H1 (cell line): ENCODE data around the gene CACNA1F. TPM values are rescaled to one million over a fixed set of nuclear protein-coding genes. Genes with fewer than 3 reads are reported as not detected.

Experiments
- CTCF ChIA-PET: fragments of 300-600 bp; sonication (Branson Sonifier 250); formaldehyde crosslinking; loops from one replicate; lab custom pipeline; 2021; ENCODE audit not compliant: partially characterized antibody; lab: Charles Lee
- POLR2A ChIA-PET: fragments of 300-600 bp; sonication (Branson Sonifier 250); formaldehyde crosslinking; loops from one replicate; lab custom pipeline; 2021; ENCODE audit warnings: inconsistent platforms; ENCODE audit not compliant: partially characterized antibody; lab: Charles Lee
- DNase-seq, 2 experiments: peaks; one replicate each; pipeline versions ENCODE4 v3.0.0 to v3.0.0-alpha.2; 2010 to 2022; ENCODE audit warnings: low spot score in 2 of 2, low read depth in 1 of 2, mixed read lengths in 1 of 2
- FAIRE-seq: peaks from 2 replicates; lab custom pipeline; 2011; peaks lifted over from hg19 to GRCh38; lab: Jason Lieb, UNC
- H2AFZ ChIP-seq: 2 replicates; pipeline ENCODE4 v1.8.1; 2012; ENCODE audit warnings: low read length, inconsistent platforms
- H2AK5ac ChIP-seq: 2 replicates; pipeline ENCODE4 v1.6.1; 2013; ENCODE audit warnings: low read depth, low read length
- H2BK120ac ChIP-seq: replicated peaks from 2 replicates; pipeline ENCODE3; 2013; ENCODE audit warnings: low read depth, low read length, inconsistent platforms
- H2BK12ac ChIP-seq: 2 replicates; pipeline ENCODE4 v1.6.1; 2013; ENCODE audit warnings: low read depth, low read length
- H2BK15ac ChIP-seq: 2 replicates; pipeline ENCODE4 v1.6.1; 2013; ENCODE audit warnings: low read length
- H2BK20ac ChIP-seq: 2 replicates; pipeline ENCODE4 v1.6.1; 2013; ENCODE audit warnings: low read length
- H2BK5ac ChIP-seq: 2 replicates; pipeline ENCODE4 v1.6.1; 2013; ENCODE audit warnings: low read depth, low read length
- H3K14ac ChIP-seq: 2 replicates; pipeline ENCODE4 v1.6.1; 2013; ENCODE audit warnings: inconsistent platforms; ENCODE audit not compliant: insufficient read length
- H3K18ac ChIP-seq: 2 replicates; pipeline ENCODE4 v1.6.1; 2013; ENCODE audit warnings: low read length; ENCODE audit errors: extremely low read depth
- H3K23ac ChIP-seq: 2 replicates; pipeline ENCODE4 v1.6.1; 2013; ENCODE audit warnings: inconsistent platforms; ENCODE audit not compliant: insufficient read length
- H3K23me2 ChIP-seq: 2 replicates; pipeline ENCODE4 v1.6.1; 2013; ENCODE audit warnings: low read depth, low read length
- H3K27ac ChIP-seq: 2 replicates; pipeline ENCODE4 v1.6.1; 2011; ENCODE audit warnings: low read depth, low read length, inconsistent platforms
- H3K27me3 ChIP-seq, 4 experiments: replicated peaks in 1 of 4; 1 replicate in 1 of 4; 2 replicates in 3 of 4; pipeline versions ENCODE4 v1.6.1 to v1.8.1; 2011 to 2013; ENCODE audit warnings: low read length in 3 of 4, mild to moderate bottlenecking in 3 of 4, inconsistent platforms in 2 of 4, mixed read lengths in 2 of 4, moderate library complexity in 1 of 4; ENCODE audit not compliant: control insufficient read depth in 3 of 4, insufficient read depth in 3 of 4; ENCODE audit errors: extremely low read depth in 1 of 4
- H3K36me3 ChIP-seq, 4 experiments: 2 replicates each; pipeline versions ENCODE4 v1.6.1 to v1.8.1; 2011 to 2013; ENCODE audit warnings: mild to moderate bottlenecking in 4 of 4, low read length in 3 of 4, moderate library complexity in 2 of 4, control low read depth in 1 of 4, inconsistent platforms in 1 of 4; ENCODE audit not compliant: insufficient read depth in 4 of 4, control insufficient read depth in 2 of 4
- H3K4ac ChIP-seq: replicated peaks from 2 replicates; pipeline ENCODE3; 2013; ENCODE audit warnings: low read length, low read depth, mixed read lengths, inconsistent platforms; ENCODE audit not compliant: insufficient read length
- H3K4me1 ChIP-seq, 4 experiments: replicated peaks in 1 of 4; 1 replicate in 1 of 4; 2 replicates in 3 of 4; pipeline versions ENCODE4 v1.6.1 to v1.8.1; 2011 to 2013; ENCODE audit warnings: low read length in 3 of 4, inconsistent platforms in 2 of 4, mixed read lengths in 1 of 4; ENCODE audit not compliant: insufficient read depth in 4 of 4, control insufficient read depth in 3 of 4
- H3K4me2 ChIP-seq, 2 experiments: 2 replicates each; pipeline versions ENCODE4 v1.6.1 to v1.8.1; 2011 to 2013; ENCODE audit warnings: low read depth in 2 of 2, low read length in 2 of 2, control low read depth in 1 of 2, inconsistent platforms in 1 of 2, mild to moderate bottlenecking in 1 of 2; ENCODE audit not compliant: insufficient read depth in 1 of 2
- H3K4me3 ChIP-seq, 4 experiments: fragments of 200-600, 300-600 bp in 1 of 4; sonication (generic), shearing (Covaris generic), sonication (Bioruptor Twin) in 1 of 4; 2 replicates each; pipeline versions ENCODE4 v1.5.1 to v1.8.1; 2011 to 2016; ENCODE audit warnings: low read length in 4 of 4, low read depth in 3 of 4, control low read depth in 2 of 4, inconsistent platforms in 2 of 4, mild to moderate bottlenecking in 2 of 4, mixed read lengths in 1 of 4, moderate library complexity in 1 of 4; ENCODE audit not compliant: insufficient read depth in 2 of 4; ENCODE audit errors: extremely low read depth in 1 of 4
- H3K56ac ChIP-seq: replicated peaks from 2 replicates; pipeline ENCODE3; 2013; ENCODE audit warnings: low read depth, mild to moderate bottlenecking, mixed read lengths, low read length, inconsistent platforms; ENCODE audit not compliant: insufficient read length
- H3K79me1 ChIP-seq: 2 replicates; pipeline ENCODE4 v1.6.1; 2013; ENCODE audit warnings: low read depth, low read length, control low read depth
- H3K79me2 ChIP-seq, 2 experiments: 2 replicates each; pipeline versions ENCODE4 v1.6.1 to v1.8.1; 2012 to 2013; ENCODE audit warnings: low read length in 2 of 2, mild to moderate bottlenecking in 2 of 2, inconsistent platforms in 1 of 2; ENCODE audit not compliant: insufficient read depth in 2 of 2, control insufficient read depth in 1 of 2
- H3K9ac ChIP-seq, 4 experiments: replicated peaks in 1 of 4; 1 replicate in 1 of 4; 2 replicates in 3 of 4; pipeline versions ENCODE4 v1.6.1 to v1.8.1; 2011 to 2013; ENCODE audit warnings: low read depth in 3 of 4, low read length in 3 of 4, control low read depth in 2 of 4, mild to moderate bottlenecking in 2 of 4, moderate library complexity in 2 of 4, inconsistent platforms in 1 of 4; ENCODE audit errors: extremely low read depth in 1 of 4
- H3K9me3 ChIP-seq, 2 experiments: 2 replicates each; pipeline versions ENCODE4 v1.6.1 to v1.8.1; 2012 to 2013; ENCODE audit warnings: mild to moderate bottlenecking in 2 of 2, moderate library complexity in 2 of 2, control low read depth in 1 of 2, inconsistent platforms in 1 of 2, low read depth in 1 of 2, low read length in 1 of 2, mixed read lengths in 1 of 2; ENCODE audit not compliant: insufficient read depth in 2 of 2
- H4K20me1 ChIP-seq, 2 experiments: replicated peaks in 1 of 2; 2 replicates each; pipeline versions ENCODE3 to v1.8.1; 2011 to 2013; ENCODE audit warnings: inconsistent platforms in 2 of 2, low read length in 2 of 2, mild to moderate bottlenecking in 1 of 2; ENCODE audit not compliant: insufficient read depth in 2 of 2, control insufficient read depth in 1 of 2
- H4K5ac ChIP-seq: 2 replicates; pipeline ENCODE4 v1.6.1; 2013; ENCODE audit warnings: low read length, low read depth, mixed read lengths, inconsistent platforms; ENCODE audit not compliant: insufficient read length
- H4K8ac ChIP-seq: 2 replicates; pipeline ENCODE4 v1.8.0; 2013; ENCODE audit warnings: mild to moderate bottlenecking, moderate library complexity, low read length, inconsistent platforms; ENCODE audit not compliant: insufficient read depth; ENCODE audit errors: extremely low read depth
- H4K91ac ChIP-seq: replicated peaks from 2 replicates; pipeline ENCODE3; 2013; ENCODE audit warnings: low read length, mixed read lengths, inconsistent platforms; ENCODE audit not compliant: insufficient read length
- EP300 ChIP-seq, 2 experiments: IDR thresholded peaks; 1 replicate in 1 of 2; 2 replicates in 1 of 2; pipeline ENCODE4 v1.6.1; 2011 to 2012; ENCODE audit warnings: low read depth in 2 of 2, low read length in 2 of 2, mild to moderate bottlenecking in 2 of 2, borderline replicate concordance in 1 of 2, inconsistent platforms in 1 of 2, moderate library complexity in 1 of 2
- HDAC6 ChIP-seq: IDR thresholded peaks from one replicate; pipeline ENCODE4 v1.7.1; 2012; ENCODE audit warnings: low read depth, mild to moderate bottlenecking, inconsistent platforms, low read length, moderate library complexity
- JUN ChIP-seq: IDR thresholded peaks from 2 replicates; pipeline ENCODE4 v1.6.1; 2011; ENCODE audit warnings: low read depth, mild to moderate bottlenecking, improper control_type of control experiment, low read length
- KDM1A ChIP-seq: fragments of 200-600, 300-600 bp; sonication (generic); IDR thresholded peaks from 2 replicates; pipeline ENCODE4 v1.7.1; 2016; ENCODE audit warnings: mild to moderate bottlenecking, low read length, borderline replicate concordance
- NRF1 ChIP-seq: IDR thresholded peaks from 2 replicates; pipeline ENCODE4 v1.6.1; 2011; ENCODE audit warnings: mild to moderate bottlenecking, low read depth, low read length, improper control_type of control experiment
- POLR2A ChIP-seq, 2 experiments: IDR thresholded peaks; 1 replicate in 1 of 2; 2 replicates in 1 of 2; pipeline ENCODE4 v1.6.1; 2011; ENCODE audit warnings: low read depth in 2 of 2, low read length in 2 of 2, mild to moderate bottlenecking in 2 of 2; ENCODE audit errors: control extremely low read depth in 1 of 2
- SIX5 ChIP-seq: IDR thresholded peaks from 2 replicates; pipeline ENCODE4 v1.6.1; 2011; ENCODE audit warnings: mild to moderate bottlenecking, low read depth, low read length
- TAF1 ChIP-seq: IDR thresholded peaks from 2 replicates; pipeline ENCODE4 v1.6.1; 2011; ENCODE audit warnings: mild to moderate bottlenecking, low read depth, low read length
- WGBS, 2 experiments: shearing (Covaris generic) in 1 of 2; methylation state at CpG; one replicate each; pipeline versions ENCODE4 v1.1.6 to v1.1.7; 2013 to 2015; ENCODE audit warnings: low lambda C conversion rate in 2 of 2, mixed read lengths in 2 of 2, inconsistent platforms in 1 of 2, low coverage in 1 of 2, missing lambda C conversion rate in 1 of 2; ENCODE audit not compliant: insufficient replicate concordance in 2 of 2, insufficient coverage in 1 of 2, insufficient read length in 1 of 2; ENCODE audit errors: extremely low coverage in 1 of 2, missing lambda C conversion rate in 1 of 2; 5-methylcytosine and 5-hydroxymethylcytosine counted together
- polyA plus RNA-seq, 7 experiments: library from polyadenylated mRNA; depleted of rRNA in 3 of 7; stranded (reverse) in 5 of 7; unstranded in 2 of 7; fragments of >200 nt in 5 of 7; fragments of 200-250 nt in 2 of 7; gene quantifications; 1 replicate in 5 of 7; 2 replicates in 1 of 7; 4 replicates in 1 of 7; pipeline versions ENCODE4 v1.2.1 to v1.2.3, GENCODE V29; 2011 to 2013; ENCODE audit warnings: missing spikeins in 2 of 7, mixed read lengths in 2 of 7
- total RNA-seq: library from RNA; stranded (reverse); fragmentation: NEBNext Ultra II Directional; extraction: Animal tissue kit (Norgen Biotek cat#: 25700); gene quantifications from 2 replicates; pipeline ENCODE4 v1.2.1, GENCODE V29; 2021
- TF ChIP-seq, protein P1 (sequence below): IDR thresholded peaks from 2 replicates; pipeline ENCODE4 v1.6.1; 2012; ENCODE audit warnings: inconsistent platforms

CACNA1F gene
- total and polyA plus RNA-seq, 2 of the 8 experiments (the other 6 are each of a cell fraction or from before 2014, with no cell fraction given), result 0.59 to 0.84 TPM

DNA sequence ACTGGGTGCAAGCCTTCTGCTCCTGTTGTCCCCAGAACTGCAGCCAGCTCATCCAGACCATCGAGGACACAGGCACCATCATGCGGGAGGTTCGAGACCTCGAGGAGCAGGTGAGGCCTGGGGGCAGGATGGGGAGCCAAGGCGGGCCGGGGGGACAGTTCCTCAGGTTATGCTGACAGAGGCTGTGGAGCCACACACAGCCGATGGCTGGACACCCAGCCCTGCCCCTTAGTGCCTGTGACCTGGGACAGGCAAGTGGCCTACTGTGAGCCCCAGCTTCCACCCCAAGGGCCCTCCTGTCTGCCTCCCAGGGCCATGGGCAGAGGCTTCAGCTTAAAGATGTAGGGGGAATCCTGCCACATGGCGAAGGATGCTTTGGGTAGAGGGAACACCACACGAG, 16.5 kb upstream of the CACNA1F start:
- H3K27ac ChIP-seq, result no peak overlapping the region
- FAIRE-seq (no peak), DNase-seq (no peak)
- ChIA-PET CTCF (interaction anchor here (1.4 kb wide), 1 partner anchor 57 kb away, joined by 4 read pairs; no protein-coding TSS in a partner anchor), POLR2A (interaction anchor here (1.0 to 1.2 kb wide), 3 partner anchors 10 to 83 kb away, joined by 3 to 4 read pairs (median 3); no protein-coding TSS in a partner anchor)
- no peaks in the 10 kb centered on the region; a peak in 1 of 7 replicates for H3K4me1 ChIP-seq
- no peak overlapping the region for H4K5ac ChIP-seq
- no peak overlapping the region for H2BK120ac ChIP-seq
- no peak overlapping the region for H3K9ac ChIP-seq
- H3K18ac ChIP-seq, result no peak overlapping the region
- H4K20me1 ChIP-seq, result no peaks in the 10 kb centered on the region
- no peaks in the 10 kb centered on the region for H3K79me1 ChIP-seq
- no peak overlapping the region for H2BK20ac ChIP-seq
- no peaks in the 10 kb centered on the region for H3K36me3 ChIP-seq
- no peak overlapping the region for H3K4me3 ChIP-seq
- WGBS, 2 experiments, result 88% methylated on average over 4 of the region's 9 CpGs; no CpG with 5 or more reads in 1 of the 2 experiments
- H3K79me2 ChIP-seq, result no peaks in the 10 kb centered on the region
- no peak overlapping the region for H2BK12ac ChIP-seq
- H3K14ac ChIP-seq, result no peak overlapping the region
- no peak overlapping the region for H2BK5ac ChIP-seq
- H4K91ac ChIP-seq, result no peak overlapping the region
- no peaks in the 10 kb centered on the region for H3K9me3 ChIP-seq
- H4K8ac ChIP-seq, result no peak overlapping the region
- H2AK5ac ChIP-seq, result no peak overlapping the region
- H3K4ac ChIP-seq, result no peak overlapping the region
- no peak overlapping the region for H2BK15ac ChIP-seq
- no peak overlapping the region for H3K4me2 ChIP-seq
- no peaks in the 10 kb centered on the region; the same call in 1 of the 2 replicates for H3K23me2 ChIP-seq
- H3K27me3 ChIP-seq, result no peaks in the 10 kb centered on the region
- no peak overlapping the region for H3K56ac ChIP-seq
- no peak overlapping the region for H2AFZ ChIP-seq
- H3K23ac ChIP-seq, result no peak overlapping the region
- no peak for TF ChIP-seq NRF1
- no peak for TF ChIP-seq EP300 (IDR thresholded peaks at IDR 0.05; ENCODE audit: borderline replicate concordance in 1 of 2, low read depth in 2 of 2, low read length in 2 of 2)
- TF ChIP-seq HDAC6, result no peak
- TF ChIP-seq SIX5, result no peak
- TF ChIP-seq POLR2A (IDR thresholded peaks at IDR 0.05; ENCODE audit: control extremely low read depth in 1 of 2, low read depth in 2 of 2, low read length in 2 of 2), result no peak
- no peak for TF ChIP-seq JUN
- TF ChIP-seq, protein P1, sequence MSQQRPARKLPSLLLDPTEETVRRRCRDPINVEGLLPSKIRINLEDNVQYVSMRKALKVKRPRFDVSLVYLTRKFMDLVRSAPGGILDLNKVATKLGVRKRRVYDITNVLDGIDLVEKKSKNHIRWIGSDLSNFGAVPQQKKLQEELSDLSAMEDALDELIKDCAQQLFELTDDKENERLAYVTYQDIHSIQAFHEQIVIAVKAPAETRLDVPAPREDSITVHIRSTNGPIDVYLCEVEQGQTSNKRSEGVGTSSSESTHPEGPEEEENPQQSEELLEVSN, result no peak
- no peak for TF ChIP-seq KDM1A
- TF ChIP-seq TAF1, result no peak
